GM19468 (cell line): Measurements from ENCODE around the gene SRRT.

ENCODE experiments used
- ATAC-seq: cut with Tn5 transposase; IDR thresholded peaks from one replicate; pipeline ENCODE4 v1.9.1; 2021; ENCODE audit warnings: mild to moderate bottlenecking, moderate library complexity, moderate number of reproducible peaks; ENCODE audit not compliant: unreplicated experiment; ENCODE audit errors: extremely low read depth

Gene SRRT

DNA sequence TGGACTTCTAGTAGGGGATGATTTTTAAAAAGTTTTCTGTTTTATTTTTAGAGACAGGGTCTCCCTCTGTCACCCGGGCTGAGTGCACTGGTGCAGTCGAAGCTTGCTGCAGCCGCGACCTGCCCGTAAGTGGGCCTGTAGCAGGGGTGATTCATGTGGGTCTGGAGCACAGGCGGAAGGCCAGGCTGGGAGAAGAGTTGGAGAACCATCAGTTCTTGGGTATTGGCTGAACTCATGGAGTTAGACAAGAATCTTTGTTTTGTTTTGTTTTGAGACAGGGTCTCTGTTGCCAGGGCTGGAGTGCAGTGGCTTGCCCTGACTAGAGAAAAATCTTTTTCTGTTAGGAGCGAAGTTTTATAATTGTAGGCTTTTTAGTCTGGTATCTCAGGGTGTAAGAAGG, 5.7 kb downstream of the SRRT start:
- no peak for ATAC-seq

DNA sequence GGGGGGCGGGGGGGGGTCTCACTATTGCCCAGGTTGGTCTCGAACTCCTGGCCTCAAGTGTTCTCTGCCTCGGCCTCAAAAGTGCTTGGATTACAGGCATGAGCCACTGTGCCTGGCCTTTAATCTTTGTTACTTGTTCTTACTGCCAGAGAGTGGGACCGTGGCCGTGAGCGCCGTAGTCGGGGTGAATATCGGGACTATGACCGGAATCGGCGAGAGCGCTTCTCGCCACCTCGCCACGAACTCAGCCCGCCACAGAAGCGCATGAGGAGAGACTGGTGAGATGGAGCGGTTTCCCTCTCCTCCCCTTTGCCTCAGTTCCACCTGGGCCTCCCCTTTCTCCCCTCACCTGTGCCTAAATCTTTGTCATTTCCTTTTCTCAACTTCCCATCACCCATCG, 6.2 kb downstream of the SRRT start:
- ATAC-seq: no peak

- no peak for ATAC-seq
Measured at GRCh38 chr7:100882201-100882600, 7.3 kb downstream of the SRRT start.

- ATAC-seq: no peak
Measured at GRCh38 chr7:100882785-100883526, 8.1 kb downstream of the SRRT start.

DNA sequence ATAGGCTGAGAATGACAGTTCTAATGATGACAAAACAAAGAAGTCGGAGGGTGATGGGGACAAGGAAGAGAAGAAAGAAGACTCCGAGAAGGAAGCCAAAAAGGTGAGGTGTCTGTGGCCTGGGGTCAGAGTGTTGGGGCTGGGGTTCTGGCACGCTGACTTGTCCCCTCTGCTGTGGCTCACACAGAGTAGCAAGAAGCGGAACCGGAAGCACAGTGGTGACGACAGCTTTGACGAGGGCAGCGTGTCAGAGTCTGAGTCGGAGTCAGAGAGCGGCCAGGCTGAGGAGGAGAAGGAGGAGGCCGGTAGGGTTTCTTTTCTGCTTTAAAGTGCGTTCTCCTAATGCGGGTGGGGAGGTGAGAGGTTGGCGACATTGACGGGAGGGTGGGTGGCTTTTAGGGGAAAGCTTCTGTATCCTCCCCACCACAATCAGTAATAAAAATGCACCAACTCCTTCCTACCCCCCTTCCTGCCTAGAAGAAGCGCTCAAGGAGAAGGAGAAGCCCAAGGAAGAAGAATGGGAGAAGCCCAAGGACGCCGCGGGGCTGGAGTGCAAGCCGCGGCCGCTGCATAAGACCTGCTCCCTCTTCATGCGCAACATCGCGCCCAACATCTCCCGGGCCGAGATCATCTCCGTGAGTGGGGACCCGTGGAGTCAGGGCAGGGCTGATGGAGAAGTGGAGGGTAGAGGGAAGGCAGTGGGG, 10.0 kb downstream of the SRRT start:
- no peak for ATAC-seq

- ATAC-seq: no peak
Measured at GRCh38 chr7:100885440-100886141, 10.7 kb downstream of the SRRT start.

DNA sequence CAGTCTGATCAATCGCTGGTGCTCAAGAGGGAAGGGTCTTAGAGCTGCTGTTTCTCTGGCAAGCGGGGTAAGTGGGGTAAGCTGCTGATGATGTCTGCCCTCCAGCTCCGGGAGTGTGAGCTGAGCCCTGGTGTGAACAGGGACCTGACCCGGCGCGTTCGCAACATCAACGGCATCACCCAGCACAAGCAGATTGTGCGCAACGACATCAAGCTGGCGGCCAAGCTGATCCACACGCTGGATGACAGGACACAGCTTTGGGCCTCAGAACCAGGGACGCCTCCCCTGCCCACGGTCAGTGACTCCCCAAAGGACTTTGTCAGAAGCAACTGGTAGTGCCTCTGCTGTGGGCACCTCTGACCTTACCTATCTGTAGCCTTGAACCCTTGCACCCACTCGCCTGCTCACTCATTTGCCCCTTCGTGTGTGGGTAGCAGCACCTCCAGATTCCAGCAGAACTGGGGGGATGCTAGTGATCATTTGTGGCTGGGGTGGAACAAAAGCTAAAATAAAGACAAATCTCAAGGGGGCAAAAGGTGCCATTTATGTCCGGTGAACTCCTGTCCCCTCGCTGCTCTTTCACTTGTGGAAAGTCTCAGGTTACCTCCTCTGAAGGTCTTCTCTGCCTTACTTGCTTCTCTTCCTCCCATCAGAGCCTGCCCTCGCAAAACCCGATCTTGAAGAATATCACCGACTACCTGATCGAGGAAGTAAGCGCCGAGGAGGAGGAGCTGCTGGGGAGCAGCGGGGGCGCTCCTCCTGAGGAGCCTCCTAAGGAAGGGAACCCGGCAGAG, 11.4 kb downstream of the SRRT start:
- no peak for ATAC-seq

GRCh38 chr7:100886936-100887515, 12.1 kb downstream of the SRRT start:
- no peak for ATAC-seq

GRCh38 chr7:100887516-100888290, 12.8 kb downstream of the SRRT start:
- ATAC-seq: peak; percentile 38

DNA sequence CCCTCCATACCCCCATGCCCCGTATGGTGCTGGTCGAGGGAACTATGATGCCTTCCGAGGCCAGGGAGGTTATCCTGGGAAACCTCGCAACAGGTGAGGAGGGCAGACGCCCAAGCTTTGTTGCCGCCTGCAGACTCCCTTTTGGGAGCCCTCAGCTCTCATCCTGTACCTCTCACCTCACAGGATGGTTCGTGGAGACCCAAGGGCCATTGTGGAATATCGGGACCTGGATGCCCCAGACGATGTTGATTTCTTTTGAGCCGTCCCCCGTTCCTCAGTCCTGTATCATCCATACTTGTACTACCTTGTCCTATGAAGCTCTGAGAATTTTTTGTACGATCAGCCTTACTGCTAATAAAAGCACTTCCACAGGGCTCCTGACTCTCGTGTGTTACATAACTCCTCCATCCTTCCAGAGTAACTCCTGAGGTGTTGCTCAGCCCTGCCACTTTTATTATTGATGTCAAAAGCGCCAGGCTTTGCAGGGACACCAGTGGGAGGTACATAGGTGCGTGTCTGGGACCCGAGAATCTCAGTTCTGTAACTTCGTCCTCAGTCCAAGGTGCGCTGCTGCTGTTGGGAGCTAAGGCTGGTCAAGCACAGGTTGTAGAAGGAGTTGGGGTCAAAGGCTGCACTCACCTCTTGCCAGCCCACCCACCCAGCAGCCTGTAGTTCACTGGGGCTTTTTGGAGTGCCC, 13.5 kb downstream of the SRRT start:
- no peak for ATAC-seq

- no peak for ATAC-seq
Measured at GRCh38 chr7:100888988-100889750, 14.3 kb downstream of the SRRT start, which contains the start of gene UFSP1. Gene UFSP1, minus strand, starts transcription at chr7:100889715. Its CDS starts 444 bp downstream, at chr7:100889271.

GRCh38 chr7:100890653-100891567, 16.0 kb downstream of the SRRT start:
- ATAC-seq: no peak

DNA sequence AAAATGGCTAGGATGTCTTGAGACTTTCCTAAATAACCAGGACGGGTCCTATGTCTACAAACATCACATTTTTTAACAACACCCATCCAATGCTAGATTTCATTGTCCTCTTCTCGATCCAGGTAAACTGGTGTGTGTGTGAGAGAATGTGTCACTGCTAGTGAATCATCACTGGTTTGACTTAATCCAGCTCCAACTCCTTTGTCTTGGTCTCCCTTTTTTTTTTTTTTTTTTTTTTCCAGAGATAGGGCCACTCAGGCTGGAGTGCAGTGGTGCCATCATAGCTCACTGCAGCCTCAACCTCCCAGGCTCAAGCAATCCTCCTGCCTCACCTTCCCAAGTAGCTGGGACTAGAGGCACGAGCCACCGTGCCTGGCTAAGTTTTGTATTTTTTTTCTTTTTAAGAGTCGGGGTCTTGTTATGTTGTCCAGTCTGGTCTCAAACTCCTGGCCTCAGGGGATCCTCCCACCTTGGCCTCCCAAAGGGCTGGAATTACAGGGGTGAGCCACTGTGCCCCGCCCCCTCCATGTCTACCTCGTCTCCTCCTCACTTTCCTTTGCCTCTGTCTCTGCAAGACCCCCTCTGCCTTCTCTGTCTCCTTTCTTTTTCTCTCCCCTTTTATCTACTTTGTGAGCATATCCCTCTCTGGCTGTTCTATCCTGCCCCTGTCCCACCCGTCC, 16.8 kb downstream of the SRRT start:
- no peak for ATAC-seq

- ATAC-seq: no peak
Measured at GRCh38 chr7:100892364-100893317, 17.7 kb downstream of the SRRT start.

GRCh38 chr7:100893318-100893895, 18.5 kb downstream of the SRRT start:
- no peak for ATAC-seq
